ENCODE measurements around the gene CAPZA2.

The CAPZA2 gene

GRCh38 chr7:116862951-116863670, 724 bp downstream of the CAPZA2 start:
- no peak for DNase-seq

- DNase-seq = no peak
These were observed 1.6 kb downstream of the CAPZA2 start for GRCh38 chr7:116863936-116864500.

DNA sequence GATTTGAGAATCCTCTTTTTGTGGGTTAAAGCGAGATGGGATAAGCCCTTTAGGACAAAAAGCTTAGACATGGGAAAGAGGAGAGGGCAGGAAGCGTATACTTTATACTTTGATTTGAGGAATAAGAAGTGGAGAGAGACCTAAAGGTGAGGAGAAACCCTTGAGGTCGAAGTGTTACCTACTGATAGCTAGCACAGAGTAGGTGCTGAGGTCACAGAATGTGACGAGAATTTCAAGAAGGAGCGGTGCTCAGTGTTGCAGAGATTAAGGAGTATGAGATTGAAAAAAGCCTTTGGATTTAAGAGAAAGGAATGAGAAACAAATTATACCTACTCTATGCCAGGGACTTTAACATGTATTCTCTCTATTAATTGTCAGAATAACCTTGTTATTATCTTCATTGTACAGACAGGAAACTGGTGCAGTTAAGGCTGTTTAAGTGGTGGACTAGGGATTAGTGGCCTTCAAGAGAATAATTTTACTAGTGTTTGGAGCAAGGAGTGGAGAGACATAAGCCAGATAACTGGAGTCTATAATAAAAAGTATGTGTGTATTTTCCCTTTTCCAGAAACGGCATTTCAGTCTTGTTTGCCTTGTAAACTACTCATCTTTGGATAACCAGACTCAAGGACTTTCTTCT, 8.8 kb downstream of the CAPZA2 start:
- DNase-seq = no peak

DNA sequence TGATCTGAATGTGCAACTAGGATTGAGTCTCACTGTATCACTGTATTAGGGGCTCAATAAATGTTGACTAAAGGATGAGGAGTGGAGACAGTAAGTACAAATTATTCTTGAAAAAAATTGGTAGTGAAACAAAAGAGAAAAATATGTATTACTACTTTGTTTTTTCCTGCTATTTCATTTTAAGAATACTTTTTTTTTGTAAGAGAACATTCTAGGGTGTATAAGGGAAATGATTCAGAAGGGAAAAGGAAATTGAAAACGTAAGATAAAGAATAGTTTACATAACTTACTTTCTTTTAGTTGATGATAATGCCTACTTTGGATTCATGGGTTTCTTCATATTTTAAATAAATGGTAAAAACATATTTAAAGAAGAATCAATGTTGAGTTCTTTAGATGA, 9.6 kb downstream of the CAPZA2 start:
- no peak for DNase-seq

- DNase-seq = no peak
These were observed 11.2 kb downstream of the CAPZA2 start for GRCh38 chr7:116873619-116874018.

GRCh38 chr7:116876664-116877442, 14.5 kb downstream of the CAPZA2 start:
- DNase-seq = no peak

DNA sequence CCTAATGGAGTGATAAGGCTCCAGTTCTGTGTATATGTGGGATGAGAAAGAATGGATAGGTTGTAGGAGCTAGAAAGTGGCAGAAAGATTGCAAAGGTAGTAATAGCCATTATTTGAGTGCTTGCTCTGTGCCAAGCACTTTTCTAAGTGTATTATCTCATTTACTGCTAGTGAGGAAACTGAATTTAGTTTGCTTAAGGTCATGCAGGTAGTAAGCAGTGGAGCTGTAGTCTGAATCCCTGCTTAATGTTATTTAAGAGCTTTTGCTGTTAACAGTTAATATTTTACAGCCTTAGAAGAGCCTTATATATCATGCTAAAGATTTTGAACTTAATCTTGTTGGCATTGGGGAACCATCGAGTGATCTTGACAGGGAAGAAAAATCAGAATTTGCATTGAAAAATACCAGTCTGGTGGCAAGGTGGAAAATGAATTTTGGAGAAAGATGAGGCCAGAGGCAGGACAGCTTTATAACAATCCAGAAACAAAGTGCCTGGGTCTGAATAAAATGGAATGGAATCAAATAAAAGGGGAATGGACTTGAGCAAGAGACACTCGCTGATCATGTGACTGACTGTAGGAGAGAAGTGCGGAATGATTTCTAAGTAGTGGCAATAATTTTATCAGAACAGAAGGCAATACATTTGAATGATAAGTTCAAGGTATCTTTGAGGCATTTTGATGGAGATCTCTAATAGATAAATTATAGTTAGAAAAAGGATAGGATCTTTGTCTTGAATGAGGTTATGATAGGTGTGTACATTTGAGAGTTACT, 15.2 kb downstream of the CAPZA2 start:
- no peak for DNase-seq

DNA sequence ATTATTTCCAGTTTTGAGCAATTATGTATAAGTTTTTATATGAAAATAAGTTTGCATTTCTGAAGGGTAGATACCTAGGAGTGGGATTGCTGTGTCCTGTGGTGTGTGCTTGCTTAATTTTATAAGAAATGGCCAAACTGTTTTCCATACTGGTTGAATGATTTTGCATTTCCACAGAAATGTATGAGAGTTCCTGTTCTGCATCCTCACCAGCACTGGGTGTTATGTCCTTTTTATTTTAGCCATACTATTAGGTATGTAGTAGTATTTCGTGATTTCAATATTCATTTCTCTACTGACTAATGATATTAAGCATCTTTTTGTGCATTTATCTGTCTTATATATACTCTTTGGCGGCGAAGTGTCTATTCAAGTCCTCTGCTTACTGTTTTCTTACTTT, 22.3 kb downstream of the CAPZA2 start:
- DNase-seq = no peak

DNA sequence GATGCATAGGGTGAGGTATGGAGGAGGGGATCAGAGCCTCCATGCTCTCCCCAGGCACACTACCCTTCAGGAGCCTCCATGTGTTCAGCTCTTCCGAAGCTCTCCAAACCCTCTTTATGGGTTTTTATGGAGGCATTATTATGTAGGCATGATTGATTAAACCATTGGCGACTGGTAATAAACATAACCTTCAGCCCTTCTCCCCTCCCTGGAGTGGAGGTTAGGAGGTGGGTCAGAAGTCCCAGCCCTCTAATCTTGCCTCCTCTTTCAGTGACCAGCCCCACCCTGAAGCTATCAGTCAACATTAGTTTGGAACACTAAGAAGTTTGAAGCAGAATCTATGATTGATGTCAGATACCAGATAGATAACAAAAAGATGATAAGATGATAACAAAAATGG, 23.3 kb downstream of the CAPZA2 start:
- no peak for DNase-seq

DNA sequence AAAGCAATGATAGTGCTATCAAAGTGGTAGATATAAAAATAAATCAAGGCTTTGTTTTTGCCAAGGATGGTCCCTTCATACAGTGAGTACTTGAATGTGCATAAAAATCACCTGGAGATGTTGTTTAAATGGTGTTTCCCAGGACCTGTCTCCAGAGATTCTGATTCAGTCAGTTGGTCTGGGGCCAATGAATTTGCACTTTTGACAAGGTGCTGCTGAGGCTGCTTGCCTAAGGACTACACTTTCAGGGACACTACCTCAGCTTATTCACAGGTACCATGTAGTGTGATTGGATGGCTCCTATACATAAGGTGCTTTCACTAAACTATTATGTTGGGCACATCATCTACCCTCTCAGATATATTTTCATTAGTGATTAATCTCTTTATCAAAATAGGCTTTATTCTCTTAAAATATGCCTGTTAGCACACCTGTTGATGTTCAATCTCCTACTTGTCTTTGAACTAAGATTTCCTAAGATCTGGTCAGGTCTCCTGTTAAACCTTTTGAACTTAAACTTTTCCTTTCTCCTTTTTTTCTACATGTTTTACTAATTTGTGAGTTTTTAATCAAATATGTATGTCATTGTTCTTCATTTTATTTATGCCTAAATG, 24.3 kb downstream of the CAPZA2 start:
- DNase-seq = no peak

DNA sequence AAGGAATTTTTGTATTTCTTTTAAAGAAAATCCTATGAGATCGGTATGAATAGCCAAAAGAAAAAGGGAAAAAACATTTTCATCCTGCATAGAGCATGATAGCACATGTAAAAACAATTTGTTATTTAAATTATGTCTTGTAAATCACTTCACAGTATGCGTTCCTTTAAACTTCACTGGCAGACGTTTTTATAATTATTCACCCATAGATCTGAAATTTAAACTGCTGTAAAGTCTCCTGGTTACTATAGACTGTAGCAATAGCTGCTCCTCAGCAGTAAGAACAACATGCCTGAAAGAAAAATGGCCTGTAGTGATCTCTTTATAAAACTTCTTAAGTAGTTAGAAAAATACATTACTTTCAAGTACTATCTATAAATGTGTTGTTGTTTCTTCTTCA, 26.5 kb downstream of the CAPZA2 start:
- DNase-seq = no peak

- DNase-seq = no peak
These were observed 33.5 kb downstream of the CAPZA2 start for GRCh38 chr7:116895849-116896248.

DNA sequence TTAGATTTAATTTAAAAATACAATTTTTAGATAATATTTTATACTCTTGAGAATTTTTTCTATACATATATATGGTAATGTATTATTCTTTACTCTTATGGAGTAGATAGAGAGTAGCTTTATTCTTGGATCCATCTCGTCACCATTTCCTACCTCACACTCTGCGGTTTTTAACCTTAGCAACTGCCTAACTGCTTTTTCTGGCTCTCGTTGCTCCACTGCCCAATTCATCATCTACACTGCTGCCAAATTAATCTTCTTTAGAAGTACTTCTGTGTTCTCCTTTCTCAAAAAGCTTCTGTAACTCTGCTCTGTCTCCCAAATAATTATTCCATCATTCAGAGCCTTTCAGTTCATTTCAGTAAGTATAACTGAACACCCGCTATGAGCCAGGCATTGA, 35.3 kb downstream of the CAPZA2 start:
- no peak for DNase-seq

GRCh38 chr7:116899308-116899707, 36.9 kb downstream of the CAPZA2 start:
- no peak for DNase-seq

DNA sequence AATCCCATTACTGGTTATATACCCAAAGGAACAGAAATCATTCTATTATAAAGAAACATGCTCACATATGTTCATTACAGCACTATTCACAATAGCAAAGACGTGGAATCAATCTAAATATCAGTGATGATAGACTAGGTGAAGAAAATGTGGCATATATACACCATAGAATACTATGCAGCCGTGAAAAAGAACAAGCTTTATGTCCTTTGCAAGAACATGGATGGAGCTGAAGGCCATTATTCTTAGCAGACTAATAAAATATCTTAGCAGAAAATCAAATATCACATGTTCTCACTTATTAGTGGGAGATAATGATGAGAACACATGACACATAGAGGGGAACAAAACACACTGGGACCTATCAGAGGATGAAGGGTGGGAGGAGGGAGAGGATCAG, 38.8 kb downstream of the CAPZA2 start:
- DNase-seq = no peak

- DNase-seq = no peak
These were observed 40.5 kb downstream of the CAPZA2 start for GRCh38 chr7:116902867-116903266.

DNA sequence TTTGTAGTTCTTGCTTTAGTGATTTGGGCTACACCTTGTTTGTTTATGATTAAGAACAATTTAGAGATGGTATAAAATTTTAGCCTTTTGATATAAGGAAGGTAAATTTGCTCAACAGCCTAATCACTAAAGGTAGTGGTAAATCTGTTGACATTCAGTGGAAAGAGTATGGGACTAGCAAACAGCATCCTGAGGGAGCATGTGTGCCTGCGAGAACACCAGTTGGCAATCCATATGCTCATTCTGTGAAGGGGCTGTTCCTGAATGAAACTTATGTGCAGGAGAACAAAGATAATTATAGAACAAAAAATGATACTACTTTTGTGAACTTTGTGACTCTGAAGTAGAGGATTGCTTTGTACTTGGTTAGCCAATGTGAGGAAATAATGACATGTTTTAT, 44.0 kb downstream of the CAPZA2 start:
- no peak for DNase-seq

GRCh38 chr7:116910383-116910782, 48.0 kb downstream of the CAPZA2 start:
- DNase-seq = no peak

DNA sequence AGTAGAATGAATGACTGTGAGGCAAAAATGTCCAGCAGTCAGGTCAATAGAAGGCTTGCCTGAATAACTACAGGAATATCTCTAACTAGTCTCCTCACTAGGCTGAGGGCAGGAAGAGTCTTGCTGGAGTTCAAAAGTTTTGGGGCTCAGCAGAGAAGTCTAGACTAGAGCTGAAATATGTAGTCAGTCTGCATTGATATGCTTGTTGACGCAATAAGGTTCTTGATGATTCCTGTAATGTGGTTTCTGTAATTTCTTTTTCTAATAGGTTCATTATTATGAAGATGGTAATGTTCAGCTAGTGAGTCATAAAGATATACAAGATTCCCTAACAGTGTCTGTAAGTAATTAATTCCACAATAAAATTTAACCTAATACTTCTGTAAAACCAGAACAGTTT, 49.4 kb downstream of the CAPZA2 start:
- no peak for DNase-seq

DNA sequence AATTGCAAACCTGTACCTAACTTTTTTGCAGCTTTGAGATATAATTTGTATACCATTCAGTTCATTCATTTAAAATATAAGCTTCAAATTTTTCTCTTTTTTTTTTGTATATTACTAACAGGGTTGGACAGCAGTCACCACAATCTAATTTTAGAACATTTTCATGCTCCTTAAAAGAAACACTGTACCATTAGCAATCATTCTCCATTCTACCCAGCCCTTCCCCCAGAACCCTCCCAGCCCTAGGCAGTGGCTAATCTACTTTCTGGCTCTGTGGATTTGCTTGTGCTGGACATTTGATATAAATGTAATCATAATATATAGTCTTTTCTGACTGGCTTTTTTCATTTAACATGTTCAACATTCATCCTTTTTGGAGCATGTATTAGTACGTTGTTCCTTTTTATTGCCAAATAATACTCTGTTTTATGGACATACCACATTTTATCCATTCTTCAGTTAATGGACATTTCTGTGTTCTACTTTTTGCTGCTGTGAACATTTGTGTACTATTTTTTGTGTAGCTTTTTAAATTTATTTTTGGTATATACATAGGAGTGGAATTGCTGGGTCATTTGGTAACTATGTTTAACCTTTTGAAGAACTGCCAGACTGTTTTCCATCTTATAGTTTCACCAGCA, 50.0 kb downstream of the CAPZA2 start:
- DNase-seq = no peak

DNA sequence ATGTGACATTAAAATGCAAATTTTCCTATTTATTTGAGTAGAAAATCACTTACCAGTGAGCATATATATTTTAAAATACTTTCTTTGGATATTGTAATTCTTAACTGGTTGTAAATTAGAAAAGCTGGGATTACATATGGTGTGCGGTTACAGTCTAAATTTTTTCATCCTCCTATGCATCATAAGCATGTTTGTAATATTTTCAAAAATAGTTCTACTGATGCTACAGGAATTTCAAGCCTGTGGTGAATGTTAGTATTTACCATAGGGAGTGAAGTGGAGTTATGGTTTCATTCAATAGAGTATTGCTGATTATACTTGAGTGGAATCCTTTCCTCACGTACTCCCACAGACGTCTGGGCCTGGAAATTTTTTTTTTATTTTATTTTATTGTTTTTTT, 56.3 kb downstream of the CAPZA2 start:
- DNase-seq = no peak

DNA sequence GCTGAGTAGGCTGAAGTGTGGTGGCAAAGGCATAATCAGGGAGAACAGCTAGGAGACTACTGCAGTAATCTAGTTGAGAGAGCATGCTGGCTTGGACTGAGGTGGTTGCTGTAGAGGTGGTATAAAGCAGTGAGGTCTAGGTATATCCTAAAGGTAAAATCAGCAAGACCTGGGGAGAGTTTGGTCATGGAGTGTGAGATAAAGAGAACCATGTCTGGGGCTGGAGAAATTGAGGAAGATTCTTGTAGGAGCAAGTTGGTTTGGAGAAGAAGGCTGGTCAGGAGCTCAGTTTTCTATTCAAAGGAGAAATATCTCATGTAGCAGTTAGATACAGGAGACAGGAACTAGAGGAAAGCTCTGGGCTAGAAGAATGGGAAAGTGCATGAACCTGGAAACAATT, 58.0 kb downstream of the CAPZA2 start:
- no peak for DNase-seq

All from stimulated activated naive CD4-positive, alpha-beta T cell treated with Interleukin-2 at 50 U/mL for 16 hours (primary cell).